T47D (cell line): ENCODE measurements around the gene KDM7A.

Experiments
- DNase-seq, 2 experiments: peaks; one replicate each; pipeline versions ENCODE4 v3.0.0 to v3.0.0-alpha.2; 2011 to 2012; ENCODE audit warnings: low read depth in 1 of 2, low spot score in 1 of 2
- JUND ChIP-seq: IDR thresholded peaks from 2 replicates; pipeline ENCODE4 v1.6.1; 2012; ENCODE audit warnings: low read depth
- in situ Hi-C: cut with HindIII; loops from 2 replicates; pipeline ENCODE4 v1.10.0; 2016; ENCODE audit warnings: low sequenced_read_pairs, low pct_unique_long_range_greater_than_20kb

KDM7A gene

DNA sequence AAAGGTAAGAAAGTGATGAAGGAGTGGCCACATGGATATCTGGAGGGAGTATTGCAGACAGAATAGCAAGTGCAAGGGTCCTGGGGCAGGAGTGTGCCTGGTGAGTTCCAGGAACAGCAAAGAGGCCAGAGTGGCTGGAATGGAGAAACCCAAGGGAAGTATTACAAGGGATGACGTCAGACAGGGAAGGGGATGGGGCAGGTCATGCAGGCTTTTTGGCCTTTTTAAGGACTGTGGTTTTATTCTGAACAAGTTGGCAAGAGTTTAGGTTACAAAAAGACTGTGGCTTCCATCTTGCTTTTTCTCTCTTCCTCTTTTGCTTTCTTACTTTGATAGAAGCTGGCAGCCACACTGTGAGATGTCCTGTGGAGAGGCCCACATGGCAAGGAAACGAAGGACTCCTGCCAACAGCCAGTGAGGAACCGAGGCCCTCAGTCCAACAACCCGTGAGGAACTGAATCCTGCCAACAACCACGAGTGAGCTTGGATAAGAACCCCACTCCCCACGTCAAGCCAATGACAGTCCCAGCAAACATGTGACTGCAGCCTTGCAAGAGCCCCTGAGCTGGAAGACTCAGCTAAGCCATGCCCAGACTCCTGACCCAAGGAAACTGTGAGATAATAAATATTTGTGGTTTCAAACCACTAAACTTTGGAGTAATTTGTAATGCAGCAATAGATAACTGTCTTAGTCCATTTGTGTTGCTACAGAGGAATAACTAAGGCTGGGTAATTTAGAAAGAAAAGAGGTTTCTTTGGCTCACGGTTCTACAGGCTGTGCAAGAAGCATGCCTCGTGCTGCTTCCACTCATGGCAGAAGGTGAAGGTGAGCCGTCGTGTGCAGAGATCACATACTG lies 19.8 kb upstream of the KDM7A start:
- no peak for DNase-seq
- TF ChIP-seq JUND = no peak
- in situ Hi-C loops = no loop called here

DNA sequence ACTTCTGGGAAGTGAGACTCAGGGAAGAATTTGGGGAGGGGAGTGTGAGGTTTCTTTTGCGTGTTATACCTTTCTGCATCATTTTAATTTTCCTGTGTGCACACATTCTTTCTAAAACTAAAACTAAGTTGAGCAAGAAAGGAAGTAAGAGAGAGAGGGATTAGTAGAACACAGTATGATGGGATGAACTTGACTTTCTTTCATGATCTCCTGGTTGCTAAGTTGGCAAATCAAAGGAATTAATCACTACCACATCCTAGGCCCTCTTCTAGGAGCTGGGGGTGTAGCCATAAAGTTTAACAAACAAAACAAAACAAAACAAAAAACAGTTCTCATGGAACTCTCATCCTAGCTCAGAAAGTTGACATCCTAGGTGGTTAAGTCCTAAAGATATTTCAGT lies 19.1 kb upstream of the KDM7A start:
- no peak for DNase-seq
- no peak for TF ChIP-seq JUND
- in situ Hi-C loops = no loop called here

DNA sequence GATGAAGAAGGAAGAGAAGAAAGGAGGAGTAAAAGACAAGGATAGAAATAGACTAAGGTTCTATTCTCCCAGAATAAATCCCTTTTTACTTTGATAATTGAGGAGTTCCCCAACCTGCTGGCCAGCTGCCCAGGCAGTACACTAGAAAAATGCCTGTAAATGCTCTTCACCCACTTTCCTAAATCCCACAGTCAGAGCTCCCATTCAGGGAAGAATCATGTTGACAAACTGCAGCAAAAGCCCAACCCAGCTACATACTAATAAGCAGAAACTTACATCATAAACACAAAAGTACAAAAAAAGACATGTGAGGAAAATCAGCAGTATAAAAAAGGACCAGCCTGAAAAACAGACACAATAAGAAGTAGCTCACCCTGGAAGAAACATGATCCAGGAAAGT lies 15.8 kb upstream of the KDM7A start:
- in situ Hi-C loops = no loop called here
- TF ChIP-seq JUND = no peak
- no peak for DNase-seq

DNA sequence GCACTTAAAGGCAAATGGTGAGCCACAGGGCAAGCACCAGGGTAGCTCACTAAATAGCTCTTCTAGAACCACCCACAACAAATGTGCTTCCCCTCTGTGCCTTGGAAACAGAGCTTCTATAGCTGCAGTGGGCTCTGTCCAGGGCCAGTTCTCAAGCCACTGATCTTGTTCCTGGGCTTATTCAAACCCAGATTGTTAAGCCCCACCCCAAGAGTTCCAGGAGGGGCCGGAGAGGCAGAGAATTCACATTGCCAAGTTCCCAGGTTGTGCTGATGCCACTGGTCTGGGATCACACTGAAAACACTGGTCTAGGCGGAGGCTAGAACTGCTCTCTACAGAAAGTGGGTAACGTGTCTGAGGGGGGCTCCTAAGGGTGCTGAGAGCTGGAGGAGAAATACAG lies 15.4 kb upstream of the KDM7A start:
- in situ Hi-C loops = no loop called here
- no peak for DNase-seq
- TF ChIP-seq JUND = no peak

DNA sequence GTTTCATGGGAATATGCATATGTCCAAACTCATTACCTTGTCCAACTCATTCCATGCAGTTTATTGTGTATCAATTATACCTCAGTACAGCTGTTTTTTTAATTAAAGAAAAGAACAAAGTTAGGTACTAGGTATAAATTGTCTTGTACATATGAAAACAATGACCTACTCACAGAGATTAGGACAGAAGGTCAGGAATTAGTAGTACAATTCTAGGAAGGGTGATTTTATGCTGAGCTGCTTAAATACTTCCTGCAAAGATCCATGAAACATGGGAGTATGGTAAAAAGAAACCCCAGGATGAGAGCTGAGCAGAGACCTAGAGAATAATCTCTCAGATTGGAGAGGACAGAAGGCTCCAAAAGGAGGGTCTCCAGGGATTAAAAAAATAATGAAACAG lies 13.8 kb upstream of the KDM7A start:
- no peak for TF ChIP-seq JUND
- in situ Hi-C loops = no loop called here
- DNase-seq = no peak

DNA sequence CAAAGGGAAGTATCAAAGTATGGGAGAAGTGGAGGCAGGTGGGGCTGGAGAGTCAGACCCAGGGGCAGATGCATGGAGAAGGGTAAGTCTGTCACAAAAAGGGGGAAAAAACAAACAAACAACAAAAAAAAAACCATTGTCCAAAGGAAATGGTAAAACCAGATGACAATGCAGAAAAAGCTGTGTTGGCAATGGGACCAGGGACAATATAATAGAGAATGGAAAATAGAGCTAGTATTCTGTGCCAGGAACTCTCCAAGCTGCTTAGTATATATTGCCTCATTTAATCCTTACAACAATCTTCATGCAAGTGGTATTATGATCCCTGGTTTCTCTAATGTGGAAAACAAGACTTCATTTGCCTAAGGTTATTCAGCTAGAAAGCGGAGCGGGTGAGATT lies 13.1 kb upstream of the KDM7A start:
- in situ Hi-C loops = no loop called here
- no peak for TF ChIP-seq JUND
- DNase-seq = no peak

DNA sequence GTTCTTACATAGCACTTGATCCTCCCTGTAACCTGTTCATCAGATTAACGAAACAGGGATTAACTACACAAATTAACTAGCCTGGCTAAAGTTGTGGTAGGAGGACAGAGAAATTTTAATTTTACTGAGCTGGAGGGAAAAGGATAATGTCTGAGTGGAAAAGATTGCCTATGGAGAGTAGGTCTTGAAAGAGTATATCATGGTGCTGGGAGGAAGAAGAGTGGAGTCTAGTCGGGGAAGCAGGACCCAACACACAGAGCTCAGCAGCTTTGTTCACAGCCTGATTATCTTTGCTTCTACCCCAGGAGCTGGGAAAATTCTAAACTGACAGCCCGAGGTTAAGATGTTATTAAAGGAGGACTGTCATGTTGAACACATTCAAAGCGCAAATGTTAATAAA lies 6.1 kb upstream of the KDM7A start:
- no peak for DNase-seq
- TF ChIP-seq JUND = no peak
- in situ Hi-C loops = no loop called here

DNA sequence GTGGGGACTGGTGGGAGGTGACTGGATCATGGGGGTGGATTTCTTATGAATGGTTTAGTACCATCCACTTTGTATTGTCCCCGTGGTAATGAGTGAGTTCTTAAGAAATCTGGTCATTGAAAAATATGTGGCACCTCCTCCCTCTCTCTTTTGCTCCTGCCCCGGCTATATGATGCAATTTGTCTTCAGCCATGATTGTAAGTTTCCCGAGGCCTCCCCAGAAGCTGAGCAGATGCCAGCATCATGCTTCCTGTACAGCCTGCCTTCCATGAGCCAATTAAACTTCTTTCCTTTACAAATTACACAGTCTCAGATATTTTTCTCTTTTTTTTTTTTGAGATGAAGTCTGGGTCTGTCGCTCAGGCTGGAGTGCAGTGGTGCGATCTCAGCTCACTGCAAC lies 2.6 kb upstream of the KDM7A start:
- no peak for DNase-seq
- no peak for TF ChIP-seq JUND
- in situ Hi-C loops = no loop called here

DNA sequence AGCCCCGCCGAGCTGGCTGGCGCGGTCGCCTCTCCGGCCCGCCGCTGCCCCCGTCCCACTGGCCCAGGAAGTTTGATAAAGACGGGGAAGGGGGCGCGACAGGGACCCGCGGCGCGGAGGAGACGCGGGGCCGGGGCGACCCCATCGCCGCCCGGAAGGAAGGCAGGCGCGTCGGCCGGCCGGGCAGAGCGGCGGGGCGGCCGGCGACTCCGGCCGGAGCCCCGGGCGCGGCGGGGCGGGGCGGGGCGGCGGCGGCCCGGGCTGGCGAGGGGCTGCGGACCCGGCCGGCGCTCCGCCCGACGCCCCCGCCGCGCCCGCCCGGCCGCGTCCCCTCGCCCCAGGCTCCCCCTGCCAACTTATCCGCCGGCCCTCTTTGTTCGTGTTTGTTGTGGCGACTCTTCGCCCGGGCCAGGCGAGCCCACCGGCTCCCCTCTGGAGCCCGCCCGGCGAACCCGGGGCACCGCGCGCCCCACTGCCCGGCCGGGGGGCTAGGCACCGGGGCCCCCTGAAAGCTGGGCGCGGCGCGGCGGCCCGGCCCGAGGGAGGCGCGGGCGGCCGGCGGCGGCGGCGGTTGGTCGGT lies 571 bp downstream of the KDM7A start:
- TF ChIP-seq JUND = no peak
- in situ Hi-C loops = no loop called here
- DNase-seq = no peak

DNA sequence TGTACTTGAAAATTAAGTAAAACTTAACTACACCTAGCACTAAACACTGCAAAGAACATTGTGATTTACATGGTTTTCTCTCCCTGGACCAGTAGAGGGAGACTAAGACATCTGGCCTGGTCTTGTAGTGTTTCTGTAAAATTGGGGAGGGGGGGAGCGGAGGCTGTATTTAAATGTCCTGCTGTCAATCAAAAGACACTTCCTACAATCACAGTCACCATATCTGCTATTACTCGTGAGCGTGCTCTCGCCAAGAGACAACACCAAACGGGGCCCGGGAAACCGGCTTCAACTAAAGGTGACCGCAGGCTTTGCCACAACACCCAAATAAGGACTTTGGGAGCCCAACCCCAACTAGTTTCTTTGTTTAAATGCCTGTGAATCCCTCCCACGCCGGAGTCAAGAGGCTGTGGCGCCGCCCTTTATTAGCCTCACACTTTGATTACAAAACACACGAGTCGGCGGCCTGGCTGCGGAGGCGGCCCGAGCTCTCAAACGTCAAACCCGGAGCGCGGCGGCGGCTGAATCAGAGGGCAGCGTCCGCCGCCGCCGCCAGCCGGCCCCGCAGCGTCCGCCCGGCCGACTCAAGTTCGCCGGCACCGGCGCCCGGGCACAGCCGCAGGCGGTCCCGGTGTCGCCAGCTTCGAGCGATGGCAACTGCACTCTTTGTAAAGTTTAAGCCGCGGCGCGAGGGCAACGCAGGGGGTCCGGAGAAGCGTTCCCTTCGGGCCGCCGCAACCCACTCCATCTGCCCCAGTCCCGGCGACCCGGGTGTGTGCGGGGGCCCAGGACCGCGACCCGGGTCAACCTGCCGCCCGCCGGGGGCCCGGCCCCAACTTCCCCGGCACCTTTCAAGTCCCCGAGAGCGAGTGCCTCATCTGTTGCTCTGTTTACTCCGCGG lies 1.3 kb downstream of the KDM7A start:
- in situ Hi-C loops = no loop called here
- peak; percentile 52 to 94 for DNase-seq
- no peak for TF ChIP-seq JUND

DNA sequence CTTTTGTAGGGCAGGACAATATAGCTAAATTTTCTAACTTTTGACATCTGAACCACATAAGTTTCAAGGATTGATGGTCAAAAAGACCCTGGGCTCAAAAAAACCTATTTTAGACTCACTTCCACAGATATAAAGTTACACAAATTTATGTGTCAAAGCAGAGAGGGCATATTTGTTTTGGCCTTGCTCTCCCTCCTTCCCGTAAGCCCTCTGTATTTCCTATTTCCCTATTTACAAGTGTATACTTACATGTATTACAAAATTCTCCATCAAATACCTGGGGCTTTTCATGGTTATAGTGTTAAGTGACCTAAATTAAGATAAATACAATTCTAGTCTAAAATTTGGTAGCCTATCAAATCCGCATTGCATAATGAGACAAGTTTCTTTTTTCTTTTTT lies 2.6 kb downstream of the KDM7A start:
- in situ Hi-C loops = no loop called here
- no peak for DNase-seq
- TF ChIP-seq JUND = no peak

DNA sequence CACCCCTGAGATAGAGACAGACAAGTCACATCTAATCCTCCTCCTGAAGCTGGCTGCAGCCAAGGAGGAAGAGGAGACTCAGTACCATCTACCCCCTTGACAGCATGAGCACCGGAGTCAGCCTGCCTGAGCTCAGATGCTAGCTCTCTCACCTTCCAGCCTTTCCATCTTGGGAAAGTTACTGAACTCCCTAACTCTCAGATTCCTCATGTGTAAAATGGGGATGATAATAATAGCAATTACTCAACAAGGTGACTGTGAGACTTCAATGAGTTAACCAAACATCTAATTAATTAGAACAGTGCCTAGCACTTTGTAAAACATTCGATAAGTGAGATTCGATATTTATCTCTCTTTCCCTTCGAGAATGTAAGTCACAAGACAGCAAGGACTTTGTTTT lies 6.4 kb downstream of the KDM7A start:
- no peak for TF ChIP-seq JUND
- no peak for DNase-seq
- in situ Hi-C loops = no loop called here

DNA sequence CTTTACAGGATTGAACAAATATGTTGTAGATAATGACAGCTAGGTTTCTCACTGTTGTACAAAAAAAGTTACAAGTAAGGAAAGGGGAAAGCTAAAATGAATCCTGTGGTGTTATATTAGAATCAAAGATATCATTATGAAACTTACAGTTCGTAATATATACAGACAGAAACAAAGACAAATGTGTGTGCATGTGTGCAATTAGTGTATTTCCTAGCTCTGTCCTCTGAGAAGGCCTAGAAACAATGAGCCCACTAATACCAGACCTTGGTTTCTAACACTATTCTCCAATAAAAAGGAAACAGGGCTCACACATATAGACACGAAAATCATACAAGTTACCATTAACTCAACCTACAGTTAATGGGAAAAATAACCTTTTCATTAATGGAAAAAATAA lies 8.0 kb downstream of the KDM7A start:
- no peak for DNase-seq
- in situ Hi-C loops = no loop called here
- no peak for TF ChIP-seq JUND
